HepG2 (cell line): Measurements from ENCODE around the gene ABCB6. TPM values are rescaled to one million over a fixed set of nuclear protein-coding genes. Genes with fewer than 3 reads are reported as not detected.

Experiments used
- AKNA ChIP-seq: sonication (generic); formaldehyde crosslinking; IDR thresholded peaks from 2 replicates; pipeline ENCODE4 v1.4.0; 2020; ENCODE audit warnings: missing genetic modification reagents, borderline replicate concordance
- ARID5B ChIP-seq: IDR thresholded peaks from 2 replicates; pipeline ENCODE4 v1.4.0; 2020; ENCODE audit warnings: mild to moderate bottlenecking, missing genetic modification reagents
- CHCHD3 ChIP-seq: sonication (generic); formaldehyde crosslinking; IDR thresholded peaks from 2 replicates; pipeline ENCODE4 v1.8.0; 2022; ENCODE audit warnings: mild to moderate bottlenecking, missing genetic modification reagents, moderate library complexity
- DBP ChIP-seq: sonication (generic); formaldehyde crosslinking; IDR thresholded peaks from 2 replicates; pipeline ENCODE4 v1.4.0; 2020; ENCODE audit warnings: missing genetic modification reagents; ENCODE audit errors: not compliant biosample characterization
- ELF1 ChIP-seq: sonication (generic); formaldehyde crosslinking; IDR thresholded peaks from 2 replicates; pipeline ENCODE4 v1.4.0; 2020; ENCODE audit warnings: missing genetic modification reagents
- ESRRA ChIP-seq: sonication (generic); formaldehyde crosslinking; IDR thresholded peaks from 2 replicates; pipeline ENCODE4 v1.5.1; 2020; ENCODE audit warnings: mild to moderate bottlenecking, low read depth, missing genetic modification reagents
- FIP1L1 ChIP-seq: fragments of 200-400 bp; formaldehyde crosslinking; IDR thresholded peaks from 2 replicates; pipeline ENCODE4 v1.6.1; 2018; ENCODE audit warnings: low read depth, mild to moderate bottlenecking, low read length, moderate library complexity, borderline replicate concordance; ENCODE audit not compliant: insufficient read depth
- HMGA1 ChIP-seq: sonication (generic); formaldehyde crosslinking; conservative IDR thresholded peaks from 2 replicates; pipeline ENCODE4 v1.4.0; 2020; ENCODE audit warnings: missing genetic modification reagents
- IKZF4 ChIP-seq: sonication (generic); formaldehyde crosslinking; IDR thresholded peaks from 2 replicates; pipeline ENCODE4 v1.5.1; 2020; ENCODE audit warnings: borderline replicate concordance, mild to moderate bottlenecking, low read depth, missing genetic modification reagents; ENCODE audit errors: not compliant biosample characterization
- KAT7 ChIP-seq: IDR thresholded peaks from 2 replicates; pipeline ENCODE4 v1.6.1; 2018; ENCODE audit warnings: borderline replicate concordance, missing compliant biosample characterization
- PHB2 ChIP-seq: fragments of 450-650 bp; IDR thresholded peaks from 2 replicates; pipeline ENCODE4 v1.6.1; 2018; ENCODE audit not compliant: partially characterized antibody
- SAP130 ChIP-seq: IDR thresholded peaks from 2 replicates; pipeline ENCODE4 v1.6.1; 2016; ENCODE audit warnings: low read depth
- SIN3A ChIP-seq: IDR thresholded peaks from 2 replicates; pipeline ENCODE4 v1.6.1; 2011; ENCODE audit warnings: low read depth, mild to moderate bottlenecking, control low read depth, low read length, borderline replicate concordance
- THAP11 ChIP-seq: IDR thresholded peaks from 2 replicates; pipeline ENCODE4 v1.6.1; 2016; ENCODE audit warnings: missing biosample characterization, missing genetic modification reagents
- TMF1 ChIP-seq: sonication (generic); formaldehyde crosslinking; IDR thresholded peaks from 2 replicates; pipeline ENCODE4 v1.8.1; 2022; ENCODE audit warnings: low read depth, missing genetic modification reagents
- ZNF569 ChIP-seq: sonication (generic); formaldehyde crosslinking; IDR thresholded peaks from 2 replicates; pipeline ENCODE4 v1.5.0; 2020; ENCODE audit warnings: mild to moderate bottlenecking, missing genetic modification reagents, moderate library complexity, borderline replicate concordance
- ZNF720 ChIP-seq: sonication (generic); formaldehyde crosslinking; IDR thresholded peaks from 2 replicates; pipeline ENCODE4 v1.4.0; 2020; ENCODE audit warnings: missing genetic modification reagents
- ZNF782 ChIP-seq: sonication (generic); formaldehyde crosslinking; IDR thresholded peaks from 2 replicates; pipeline ENCODE4 v1.4.0; 2020; ENCODE audit warnings: missing genetic modification reagents, mild to moderate bottlenecking, borderline replicate concordance
- ZNF841 ChIP-seq: sonication (generic); formaldehyde crosslinking; IDR thresholded peaks from 2 replicates; pipeline ENCODE4 v1.8.1; 2023; ENCODE audit warnings: missing genetic modification reagents, borderline replicate concordance
- ZSCAN22 ChIP-seq: sonication (generic); formaldehyde crosslinking; IDR thresholded peaks from 2 replicates; pipeline ENCODE4 v1.4.0; 2020; ENCODE audit warnings: mild to moderate bottlenecking, missing genetic modification reagents
- polyA plus RNA-seq, 8 experiments: library from polyadenylated mRNA; depleted of rRNA in 3 of 8; stranded (reverse) in 7 of 8; unstranded in 1 of 8; fragments of >200 nt; fragmentation: Illumina TruSeq in 4 of 8; extraction: Trizol in 4 of 8; gene quantifications; 2 replicates each; pipeline versions ENCODE4 v1.2.1 to v1.2.3, GENCODE V29; 2011 to 2016; ENCODE audit warnings: low read depth in 4 of 8, missing spikeins in 1 of 8, mixed read lengths in 1 of 8; ENCODE audit not compliant: insufficient read depth in 1 of 8
- total RNA-seq, 5 experiments: library from RNA; depleted of rRNA; stranded (reverse); fragments of >200 nt; fragmentation: Illumina TruSeq; extraction: Trizol; gene quantifications; 2 replicates each; pipeline ENCODE4 v1.2.3, GENCODE V29; 2016; ENCODE audit warnings: low read depth in 1 of 5

ABCB6 gene
- total and polyA plus RNA-seq, 2 of the 13 experiments (the other 11 are each of a cell fraction or from before 2014, with no cell fraction given): 91.1 to 137 TPM

- TF ChIP-seq CHCHD3 (CRISPR knock-in tag) (no peak; the same call in 1 of the 2 replicates), THAP11 (CRISPR knock-in tag) (no peak), DBP (CRISPR knock-in tag) (no peak), ESRRA (CRISPR knock-in tag) (no peak), IKZF4 (no peak), KAT7 (no peak), PHB2 (no peak), TMF1 (CRISPR knock-in tag) (no peak), ZNF841 (CRISPR knock-in tag) (peak; percentile 66; the same call in 1 of the 2 replicates), ZNF720 (CRISPR knock-in tag) (no peak), HMGA1 (CRISPR knock-in tag) (no peak), ARID5B (CRISPR knock-in tag) (no peak), ZNF569 (no peak), AKNA (0 out of 2 replicates have a peak, but pooled peaks have one; percentile 10), SAP130 (CRISPR knock-in tag) (no peak), ZNF782 (no peak), ZSCAN22 (CRISPR knock-in tag) (no peak), ELF1 (CRISPR knock-in tag) (no peak), FIP1L1 (no peak), SIN3A (no peak)
Measured at GRCh38 chr2:219218217-219218731, 484 bp downstream of the ABCB6 start (continued).
